ENCODE results near the gene HAVCR2. TPM values are rescaled to one million over a fixed set of nuclear protein-coding genes. Genes with fewer than 3 reads are reported as not detected.

Gene HAVCR2
- total RNA-seq, 1 experiment from 2014 or later, result 0.41 TPM

- no TSS peak for BruUV-seq (replicated peaks)
- no peak overlapping the region for H3K4me3 Mint-ChIP-seq (ENCODE audit: unreplicated experiment)
- intact Hi-C loops (cut with micrococcal nuclease; ENCODE audit: unreplicated experiment), result no loop called here
- H3K9me3 Mint-ChIP-seq (ENCODE audit: unreplicated experiment), result peaks cover 4% of the 10 kb centered on the region
- Histone ChIP-seq H3K4me3 (ENCODE audit: low read depth, low read length) (no peak overlapping the region), H3K36me3 (ENCODE audit: control insufficient read depth, insufficient read depth, low read length) (no peaks in the 10 kb centered on the region), H3K9me3 (0 out of 2 replicates have a peak, but pooled peaks cover 2% of the 10 kb centered on the region), H3K4me1 (no peaks in the 10 kb centered on the region), H3K27me3 (replicated peaks; ENCODE audit: control insufficient read depth, insufficient read depth, low read length) (no peaks in the 10 kb centered on the region)
- no peaks in the 10 kb centered on the region for H3K36me3 Mint-ChIP-seq (ENCODE audit: insufficient read depth, unreplicated experiment)
- no peaks in the 10 kb centered on the region for H3K27me3 Mint-ChIP-seq (ENCODE audit: insufficient read depth, unreplicated experiment)
- H3K27ac Mint-ChIP-seq (ENCODE audit: unreplicated experiment), result no peak overlapping the region
- DNase-seq, result no peak
- TF ChIP-seq, protein P1, sequence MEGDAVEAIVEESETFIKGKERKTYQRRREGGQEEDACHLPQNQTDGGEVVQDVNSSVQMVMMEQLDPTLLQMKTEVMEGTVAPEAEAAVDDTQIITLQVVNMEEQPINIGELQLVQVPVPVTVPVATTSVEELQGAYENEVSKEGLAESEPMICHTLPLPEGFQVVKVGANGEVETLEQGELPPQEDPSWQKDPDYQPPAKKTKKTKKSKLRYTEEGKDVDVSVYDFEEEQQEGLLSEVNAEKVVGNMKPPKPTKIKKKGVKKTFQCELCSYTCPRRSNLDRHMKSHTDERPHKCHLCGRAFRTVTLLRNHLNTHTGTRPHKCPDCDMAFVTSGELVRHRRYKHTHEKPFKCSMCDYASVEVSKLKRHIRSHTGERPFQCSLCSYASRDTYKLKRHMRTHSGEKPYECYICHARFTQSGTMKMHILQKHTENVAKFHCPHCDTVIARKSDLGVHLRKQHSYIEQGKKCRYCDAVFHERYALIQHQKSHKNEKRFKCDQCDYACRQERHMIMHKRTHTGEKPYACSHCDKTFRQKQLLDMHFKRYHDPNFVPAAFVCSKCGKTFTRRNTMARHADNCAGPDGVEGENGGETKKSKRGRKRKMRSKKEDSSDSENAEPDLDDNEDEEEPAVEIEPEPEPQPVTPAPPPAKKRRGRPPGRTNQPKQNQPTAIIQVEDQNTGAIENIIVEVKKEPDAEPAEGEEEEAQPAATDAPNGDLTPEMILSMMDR (IDR thresholded peaks at IDR 0.05; ENCODE audit: insufficient read depth in 1 of 2, low read depth in 1 of 2, low read length in 1 of 2, severe bottlenecking in 1 of 2, unreplicated experiment in 1 of 2), result no peak
- ChIA-PET POLR2A (no interaction called here), CTCF (interaction anchor here (0.5 kb wide), 1 partner anchor 173 kb away, joined by 3 read pairs; no protein-coding TSS in a partner anchor)
- peaks cover 7% of the 10 kb centered on the region for H3K4me1 Mint-ChIP-seq (ENCODE audit: low read depth, unreplicated experiment)
Measured at GRCh38 chr5:157116483-157116954, 7.7 kb upstream of the HAVCR2 start.

DNA sequence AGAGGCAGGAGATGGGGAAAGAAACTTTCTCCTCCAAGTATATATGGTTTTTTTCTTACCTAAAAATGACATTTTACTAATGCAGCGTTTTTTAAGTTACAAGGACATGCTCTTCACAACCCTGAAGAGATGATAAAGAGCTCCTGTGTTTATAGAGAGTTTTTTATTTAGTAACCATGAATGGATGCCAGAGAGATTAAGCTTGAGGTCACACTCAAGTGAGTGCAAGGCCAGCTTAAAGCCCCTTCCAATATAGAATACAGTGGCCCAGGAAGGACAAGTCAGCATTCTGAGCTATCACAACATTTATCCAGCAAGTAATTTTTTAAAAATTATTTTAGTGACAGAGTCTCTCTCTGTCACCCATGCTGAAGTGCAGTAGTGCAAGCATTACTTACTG lies 6.7 kb upstream of the HAVCR2 start:
- Mint-ChIP-seq H3K4me1 (ENCODE audit: low read depth, unreplicated experiment) (peaks cover 7% of the 10 kb centered on the region), H3K4me3 (ENCODE audit: unreplicated experiment) (no peak overlapping the region), H3K9me3 (ENCODE audit: unreplicated experiment) (no peaks in the 10 kb centered on the region), H3K27ac (ENCODE audit: unreplicated experiment) (no peak overlapping the region), H3K36me3 (ENCODE audit: insufficient read depth, unreplicated experiment) (no peaks in the 10 kb centered on the region), H3K27me3 (ENCODE audit: insufficient read depth, unreplicated experiment) (no peaks in the 10 kb centered on the region)
- Histone ChIP-seq H3K27me3 (replicated peaks; ENCODE audit: control insufficient read depth, insufficient read depth, low read length) (no peaks in the 10 kb centered on the region), H3K4me1 (no peaks in the 10 kb centered on the region), H3K4me3 (ENCODE audit: low read depth, low read length) (no peak overlapping the region), H3K9me3 (no peaks in the 10 kb centered on the region), H3K36me3 (ENCODE audit: control insufficient read depth, insufficient read depth, low read length) (no peaks in the 10 kb centered on the region)
- TF ChIP-seq, protein P1 (IDR thresholded peaks at IDR 0.05; ENCODE audit: insufficient read depth in 1 of 2, low read depth in 1 of 2, low read length in 1 of 2, severe bottlenecking in 1 of 2, unreplicated experiment in 1 of 2), result no peak
- intact Hi-C loops (cut with micrococcal nuclease; ENCODE audit: unreplicated experiment), result no loop called here
- CTCF ChIA-PET, result no interaction called here
- DNase-seq, result no peak
- POLR2A ChIA-PET, result no interaction called here
- BruUV-seq (replicated peaks), result no TSS peak

DNA sequence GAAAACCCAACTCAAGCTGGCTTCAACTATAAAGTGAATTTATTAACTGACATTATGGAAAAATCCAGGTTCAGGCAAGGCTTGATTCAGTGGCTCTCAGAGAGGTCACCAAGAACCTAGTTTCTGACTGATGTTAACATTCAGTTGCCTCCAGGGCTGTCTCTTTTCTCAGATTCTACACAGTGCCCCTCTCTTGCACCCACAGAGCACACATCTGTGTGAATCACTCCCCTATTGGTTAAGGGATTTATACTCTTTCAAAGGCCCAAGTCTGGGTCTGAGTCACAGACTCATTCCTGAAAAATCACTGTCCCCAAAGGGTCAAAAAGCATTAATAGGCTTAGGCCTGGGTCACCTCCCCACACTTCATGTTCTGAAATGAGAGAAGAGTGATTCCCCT lies 6.2 kb upstream of the HAVCR2 start:
- intact Hi-C loops (cut with micrococcal nuclease; ENCODE audit: unreplicated experiment), result no loop called here
- Mint-ChIP-seq H3K27ac (ENCODE audit: unreplicated experiment) (no peak overlapping the region), H3K27me3 (ENCODE audit: insufficient read depth, unreplicated experiment) (no peaks in the 10 kb centered on the region), H3K4me1 (ENCODE audit: low read depth, unreplicated experiment) (peaks cover 7% of the 10 kb centered on the region), H3K9me3 (ENCODE audit: unreplicated experiment) (no peaks in the 10 kb centered on the region), H3K4me3 (ENCODE audit: unreplicated experiment) (no peak overlapping the region), H3K36me3 (ENCODE audit: insufficient read depth, unreplicated experiment) (no peaks in the 10 kb centered on the region)
- BruUV-seq (replicated peaks), result no TSS peak
- POLR2A ChIA-PET, result no interaction called here
- H3K9me3 ChIP-seq, result no peaks in the 10 kb centered on the region
- CTCF ChIA-PET, result no interaction called here
- H3K27me3 ChIP-seq (replicated peaks; ENCODE audit: control insufficient read depth, insufficient read depth, low read length), result no peaks in the 10 kb centered on the region
- H3K4me3 ChIP-seq (ENCODE audit: low read depth, low read length), result no peak overlapping the region
- H3K4me1 ChIP-seq, result no peaks in the 10 kb centered on the region
- H3K36me3 ChIP-seq (ENCODE audit: control insufficient read depth, insufficient read depth, low read length), result no peaks in the 10 kb centered on the region
- DNase-seq, result no peak
- TF ChIP-seq, protein P1 (IDR thresholded peaks at IDR 0.05; ENCODE audit: insufficient read depth in 1 of 2, low read depth in 1 of 2, low read length in 1 of 2, severe bottlenecking in 1 of 2, unreplicated experiment in 1 of 2), result no peak

All from Caco-2 (cell line).